GM12892 (cell line): ENCODE results near the gene BORCS5.

Experiments
- POLR2A ChIP-seq: IDR thresholded peaks from 2 replicates; pipeline ENCODE4 v1.6.1; 2011; ENCODE audit warnings: low read depth, low read length, control low read depth
- TAF1 ChIP-seq: IDR thresholded peaks from 2 replicates; pipeline ENCODE4 v1.6.1; 2011; ENCODE audit warnings: low read depth, mild to moderate bottlenecking, control low read depth, low read length, borderline replicate concordance

GRCh38 chr12:12518464-12518845, 161.6 kb downstream of the BORCS5 start:
- no peak for TF ChIP-seq TAF1
- TF ChIP-seq POLR2A: no peak
